HG03354 (cell line): ENCODE data around the gene GALNT9.

ENCODE experiments used
- ATAC-seq: cut with Tn5 transposase; IDR thresholded peaks from one replicate; pipeline ENCODE4 v1.9.1; 2021; ENCODE audit warnings: mild to moderate bottlenecking; ENCODE audit not compliant: unreplicated experiment, poor library complexity, severe bottlenecking

GALNT9 gene

DNA sequence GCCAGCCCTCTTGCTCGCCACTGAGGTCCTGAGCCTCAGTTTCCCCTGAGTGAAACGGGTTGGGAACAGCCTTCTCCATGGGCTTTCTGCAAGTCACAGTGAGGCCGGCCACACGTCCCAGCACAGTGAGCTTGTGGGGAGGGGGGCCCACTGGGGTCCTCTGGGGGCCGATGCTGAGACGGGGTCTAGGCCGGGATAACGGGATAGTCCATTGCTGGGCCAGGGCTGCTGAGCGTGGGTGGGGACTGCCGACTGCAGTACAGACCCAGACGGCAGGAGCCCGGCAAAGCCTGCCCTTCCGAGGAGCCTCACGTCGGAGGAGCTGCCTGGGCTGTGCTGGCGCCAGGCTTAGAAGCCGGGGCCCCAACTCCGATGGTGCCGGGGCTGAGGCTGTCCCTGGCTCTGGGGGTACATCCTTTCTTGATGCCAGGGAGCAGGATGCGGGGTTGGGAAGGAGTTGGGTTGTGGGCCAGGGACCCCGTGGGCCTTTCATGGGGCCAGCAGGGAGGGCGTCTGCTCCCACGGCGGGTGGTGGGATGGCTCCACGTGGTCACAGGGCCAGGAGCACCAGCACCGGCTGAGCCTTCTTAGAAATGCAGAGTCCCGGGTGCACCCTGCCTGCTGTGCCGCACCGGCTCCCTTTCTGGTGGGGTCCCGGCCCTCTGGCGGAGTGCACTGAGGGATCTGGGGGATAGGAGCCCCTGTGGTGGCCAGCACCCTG is 160.9 kb downstream of the GALNT9 start:
- ATAC-seq = no peak

DNA sequence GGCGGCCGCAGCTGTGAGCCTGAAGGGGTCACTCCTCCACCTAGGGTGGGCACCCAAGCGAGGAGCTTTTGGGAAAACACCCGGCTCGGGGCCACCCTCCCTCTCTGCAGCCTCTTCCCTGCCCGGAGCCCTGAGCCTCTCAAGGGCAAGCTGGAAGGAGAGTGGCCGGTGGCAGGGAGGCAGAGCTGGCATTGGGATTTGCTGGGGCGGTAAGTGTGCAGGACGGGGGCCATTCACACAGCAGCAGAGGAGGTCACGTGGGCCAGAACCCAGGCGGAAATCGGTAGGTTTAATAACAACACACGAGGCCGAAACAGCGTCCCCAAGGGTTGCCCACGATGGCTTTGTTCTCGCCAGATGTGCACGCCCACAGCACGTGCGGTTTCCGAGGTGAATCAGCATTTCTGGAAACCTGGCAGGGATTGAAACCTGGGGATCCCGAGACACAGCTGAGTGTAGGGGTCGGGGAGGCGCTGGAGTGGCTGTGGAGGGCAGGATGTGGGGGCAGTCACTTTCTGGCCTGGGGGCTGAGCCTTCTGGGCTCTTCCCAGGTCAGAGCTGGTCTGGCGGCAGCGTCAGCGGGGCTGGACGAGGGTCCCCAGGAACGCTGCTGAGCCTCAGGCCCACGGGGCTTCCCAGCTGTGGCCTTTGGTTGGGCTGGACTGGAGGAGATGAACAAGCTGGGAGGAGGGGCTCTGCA is 161.6 kb downstream of the GALNT9 start:
- ATAC-seq = no peak

- no peak for ATAC-seq
These were observed 162.4 kb downstream of the GALNT9 start for GRCh38 chr12:132166801-132167591.

DNA sequence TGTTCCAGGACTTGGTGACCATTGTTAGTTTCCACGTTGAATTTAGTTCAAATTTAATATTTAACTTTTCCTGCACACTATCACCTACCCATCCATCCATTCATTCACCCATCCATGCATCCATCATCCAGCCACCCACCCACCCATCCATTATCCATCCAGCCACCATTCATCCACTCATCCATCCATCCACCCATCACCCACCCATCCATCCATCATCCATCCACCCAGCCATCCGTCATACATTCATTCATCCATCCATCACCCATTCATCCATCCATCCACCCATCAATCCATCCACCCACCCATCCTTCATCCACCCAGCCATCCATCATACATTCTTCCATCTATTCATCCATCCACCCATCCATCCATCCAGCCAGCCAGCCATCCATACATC is 163.3 kb downstream of the GALNT9 start:
- no peak for ATAC-seq

- ATAC-seq = no peak
These were observed 163.8 kb downstream of the GALNT9 start for GRCh38 chr12:132165584-132165983.

DNA sequence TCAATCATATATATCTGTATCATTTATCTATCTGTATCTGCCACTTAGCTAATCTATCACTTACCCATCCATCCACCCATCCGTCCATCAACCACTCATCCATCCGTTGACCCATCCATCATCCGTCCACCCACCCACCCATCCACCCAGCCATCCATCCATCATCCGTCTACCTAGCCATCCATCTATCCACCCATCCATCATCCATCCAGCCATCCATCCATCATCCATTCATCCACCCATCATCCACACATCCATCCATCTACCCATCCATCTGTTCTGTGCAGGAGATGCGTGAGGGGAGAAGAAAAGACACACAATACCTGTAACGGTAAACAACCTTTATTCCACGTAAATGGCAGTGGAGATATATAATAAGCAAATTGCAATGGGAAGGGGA is 165.0 kb downstream of the GALNT9 start:
- no peak for ATAC-seq

- no peak for ATAC-seq
These were observed 165.5 kb downstream of the GALNT9 start for GRCh38 chr12:132163911-132164288.

- ATAC-seq = no peak
These were observed 166.1 kb downstream of the GALNT9 start for GRCh38 chr12:132163041-132163910.

DNA sequence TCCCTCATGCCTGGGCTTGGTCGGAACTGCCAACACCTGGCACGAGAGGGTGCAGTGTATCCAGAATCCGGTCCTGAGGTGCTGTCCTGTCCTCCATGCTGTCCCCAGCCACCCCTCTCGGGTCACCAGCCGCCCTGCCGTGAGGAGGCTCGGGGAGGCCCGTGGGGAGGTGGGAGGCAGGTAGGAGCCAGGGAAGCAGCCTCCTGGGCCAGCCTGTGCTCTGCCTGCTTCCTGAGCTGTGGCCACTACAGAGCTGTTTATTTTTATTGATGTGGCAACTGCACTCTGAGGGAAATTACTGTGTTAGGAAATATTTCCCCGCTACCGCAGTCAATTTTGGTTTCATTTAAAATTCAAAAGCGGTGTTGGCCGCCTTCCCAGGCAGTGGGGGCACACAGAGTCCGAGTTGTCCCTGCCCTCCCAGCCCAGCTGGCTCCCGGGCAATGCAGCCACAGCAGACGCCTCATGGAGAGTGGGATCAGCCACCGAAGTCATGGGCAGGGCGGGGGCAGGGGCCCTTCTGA is 166.8 kb downstream of the GALNT9 start:
- no peak for ATAC-seq

DNA sequence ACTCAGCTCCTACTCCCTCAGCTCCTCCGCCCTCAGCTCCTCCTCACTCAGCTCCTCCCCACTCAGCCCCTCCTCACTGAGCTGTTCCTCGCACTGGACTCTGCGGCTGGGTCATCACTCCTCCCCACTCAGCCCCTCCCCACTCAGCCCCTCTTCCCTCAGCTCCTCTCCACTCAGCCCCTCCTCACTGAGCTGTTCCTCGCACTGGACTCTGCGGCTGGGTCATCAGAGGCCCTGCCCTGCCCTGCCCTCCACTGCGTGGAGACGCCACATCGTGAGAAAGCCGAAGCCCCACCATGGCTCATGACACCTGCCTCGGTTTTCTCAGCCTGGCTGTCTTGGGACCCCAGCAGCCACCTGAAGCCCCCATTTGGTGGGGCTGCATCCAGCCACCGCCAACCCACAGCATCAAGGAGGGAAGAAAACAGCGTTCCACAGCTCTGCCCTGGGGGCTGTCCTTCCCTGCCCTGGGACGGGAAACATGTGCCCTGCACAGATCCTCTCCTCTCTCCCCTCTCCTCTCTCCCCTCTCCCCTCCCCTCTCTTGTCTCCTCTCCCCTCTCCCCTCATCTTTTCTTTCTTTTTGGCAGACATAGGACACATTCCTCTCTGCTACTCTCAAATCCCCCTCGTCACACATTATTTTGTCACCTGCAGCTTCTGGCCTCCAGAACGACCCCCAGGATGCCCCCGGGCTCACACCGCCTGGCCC is 167.4 kb downstream of the GALNT9 start:
- ATAC-seq = no peak

GRCh38 chr12:132161036-132161781 is 168.2 kb downstream of the GALNT9 start:
- ATAC-seq = no peak

GRCh38 chr12:132160601-132161035 is 168.8 kb downstream of the GALNT9 start:
- no peak for ATAC-seq

GRCh38 chr12:132160016-132160415 is 169.4 kb downstream of the GALNT9 start:
- ATAC-seq = no peak

DNA sequence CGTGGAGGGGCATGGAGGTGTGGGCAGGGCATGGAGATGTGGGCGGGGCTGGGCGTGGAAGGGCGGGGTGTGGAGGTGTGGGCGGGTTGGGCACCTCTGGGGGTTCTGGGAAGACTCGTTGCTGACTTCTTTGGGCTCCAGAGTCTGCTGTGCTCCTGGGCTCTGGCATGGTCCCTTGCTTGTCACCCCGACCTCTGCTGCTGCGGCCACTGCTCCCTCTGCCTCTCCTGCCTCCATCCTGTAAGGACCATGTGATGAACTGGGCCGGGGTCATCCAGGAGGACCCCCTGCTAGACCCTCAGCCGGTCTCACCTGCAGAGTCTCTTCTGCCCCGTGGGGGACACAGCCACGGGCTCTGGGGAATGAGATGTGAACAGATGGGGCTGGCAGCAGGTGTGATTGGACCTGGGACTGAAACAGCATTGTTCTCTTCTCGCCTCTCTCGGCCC is 169.8 kb downstream of the GALNT9 start:
- ATAC-seq = no peak

GRCh38 chr12:132158677-132159554 is 170.5 kb downstream of the GALNT9 start:
- no peak for ATAC-seq

DNA sequence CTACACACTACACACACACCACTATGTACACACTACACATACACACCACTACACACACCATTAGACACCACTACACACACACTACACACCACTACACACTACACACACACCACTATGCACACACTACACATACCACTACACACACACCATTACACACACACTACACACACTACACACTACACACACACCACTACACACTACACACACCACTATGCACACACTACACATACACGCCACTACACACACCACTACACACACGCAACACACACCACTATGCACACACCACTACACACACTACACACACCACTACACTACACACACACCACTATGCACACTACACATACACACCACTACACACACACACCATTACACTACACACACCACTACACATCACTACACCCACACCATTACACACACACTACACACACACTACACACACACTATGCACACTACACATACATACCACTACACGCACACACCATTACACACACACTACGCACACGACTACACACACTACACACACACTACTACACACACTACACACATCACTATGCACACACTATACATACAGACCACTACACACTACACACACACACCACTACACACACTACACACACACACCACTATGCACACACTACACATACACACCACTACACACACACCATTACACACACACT is 171.5 kb downstream of the GALNT9 start:
- no peak for ATAC-seq
